Mesenchymal stem cell (in vitro differentiated cells and primary cell): ENCODE results near the gene B3GNT2.

ENCODE experiments used
- DNase-seq: peaks from one replicate; pipeline ENCODE4 v3.0.0-alpha.2; 2013
- H2AFZ ChIP-seq: one replicate; pipeline ENCODE4 v1.6.1; 2013; ENCODE audit warnings: low read depth, mild to moderate bottlenecking, control low read depth, inconsistent platforms, low read length, moderate library complexity
- H2AK5ac ChIP-seq: 2 replicates; pipeline ENCODE4 v1.6.1; 2013; ENCODE audit warnings: low read length, moderate library complexity, mild to moderate bottlenecking, inconsistent platforms; ENCODE audit not compliant: severe bottlenecking
- H2BK120ac ChIP-seq: one replicate; pipeline ENCODE4 v1.6.1; 2013; ENCODE audit warnings: low read depth, mild to moderate bottlenecking, inconsistent platforms, low read length, moderate library complexity
- H2BK12ac ChIP-seq, 2 experiments: one replicate each; pipeline ENCODE4 v1.6.1; 2013; ENCODE audit warnings: inconsistent platforms in 2 of 2, low read length in 2 of 2, mild to moderate bottlenecking in 2 of 2, moderate library complexity in 2 of 2, control low read depth in 1 of 2
- H2BK15ac ChIP-seq: one replicate; pipeline ENCODE4 v1.6.1; 2013; ENCODE audit warnings: mild to moderate bottlenecking, low read depth, inconsistent platforms; ENCODE audit not compliant: poor library complexity, severe bottlenecking
- H2BK5ac ChIP-seq: 2 replicates; pipeline ENCODE4 v1.6.1; 2013; ENCODE audit warnings: low read depth, mild to moderate bottlenecking, low read length, control low read depth, inconsistent platforms; ENCODE audit not compliant: poor library complexity, severe bottlenecking
- H3K14ac ChIP-seq, 2 experiments: one replicate each; pipeline ENCODE4 v1.6.1; 2013; ENCODE audit warnings: inconsistent platforms in 2 of 2, low read length in 2 of 2, control low read depth in 1 of 2, mild to moderate bottlenecking in 1 of 2, moderate library complexity in 1 of 2
- H3K18ac ChIP-seq, 2 experiments: one replicate each; pipeline ENCODE4 v1.6.1; 2013; ENCODE audit warnings: inconsistent platforms in 2 of 2, low read length in 2 of 2, control low read depth in 1 of 2, low read depth in 1 of 2, mild to moderate bottlenecking in 1 of 2
- H3K23ac ChIP-seq, 2 experiments: one replicate each; pipeline ENCODE4 v1.6.1; 2013; ENCODE audit warnings: inconsistent platforms in 2 of 2, low read length in 2 of 2, mild to moderate bottlenecking in 2 of 2, moderate library complexity in 2 of 2, control low read depth in 1 of 2
- H3K27ac ChIP-seq: 2 replicates; pipeline ENCODE4 v1.5.1; 2013; ENCODE audit warnings: mild to moderate bottlenecking, moderate library complexity, low read length, control low read depth, inconsistent platforms; ENCODE audit not compliant: poor library complexity, severe bottlenecking
- H3K27me3 ChIP-seq, 2 experiments: 2 replicates each; pipeline versions ENCODE4 v1.6.1 to v1.7.0; 2013; ENCODE audit warnings: low read length in 2 of 2, mild to moderate bottlenecking in 2 of 2, moderate library complexity in 2 of 2, control low read depth in 1 of 2, inconsistent platforms in 1 of 2; ENCODE audit not compliant: control insufficient read depth in 1 of 2, insufficient read depth in 1 of 2
- H3K36me3 ChIP-seq, 2 experiments: 2 replicates each; pipeline versions ENCODE4 v1.6.1 to v1.7.0; 2013; ENCODE audit warnings: low read length in 2 of 2, control low read depth in 1 of 2, inconsistent platforms in 1 of 2, low read depth in 1 of 2, mild to moderate bottlenecking in 1 of 2; ENCODE audit not compliant: insufficient read depth in 2 of 2, control insufficient read depth in 1 of 2
- H3K4ac ChIP-seq, 2 experiments: one replicate each; pipeline ENCODE4 v1.6.1; 2013; ENCODE audit warnings: inconsistent platforms in 2 of 2, low read length in 2 of 2, mild to moderate bottlenecking in 2 of 2, moderate library complexity in 2 of 2, control low read depth in 1 of 2, low read depth in 1 of 2
- H3K4me1 ChIP-seq: 2 replicates; pipeline ENCODE4 v1.6.1; 2013; ENCODE audit warnings: low read depth, low read length, control low read depth; ENCODE audit not compliant: control insufficient read depth, insufficient read depth
- H3K4me2 ChIP-seq: 2 replicates; pipeline ENCODE4 v1.6.1; 2013; ENCODE audit warnings: low read length, mild to moderate bottlenecking, inconsistent platforms; ENCODE audit not compliant: poor library complexity, severe bottlenecking
- H3K4me3 ChIP-seq, 2 experiments: 2 replicates each; pipeline versions ENCODE4 v1.5.1 to v1.7.0; 2013; ENCODE audit warnings: low read length in 2 of 2, mild to moderate bottlenecking in 2 of 2, control low read depth in 1 of 2, low read depth in 1 of 2; ENCODE audit not compliant: insufficient read depth in 1 of 2
- H3K79me1 ChIP-seq: replicated peaks from 2 replicates; pipeline ENCODE4 v1.6.1; 2013; ENCODE audit warnings: mild to moderate bottlenecking, control low read depth, low read length, inconsistent platforms; ENCODE audit not compliant: poor library complexity, severe bottlenecking
- H3K9ac ChIP-seq: 2 replicates; pipeline ENCODE4 v1.7.0; 2013; ENCODE audit warnings: mild to moderate bottlenecking, low read length, moderate library complexity
- H3K9me3 ChIP-seq: 2 replicates; pipeline ENCODE4 v1.7.0; 2013; ENCODE audit warnings: mild to moderate bottlenecking, low read length; ENCODE audit not compliant: control insufficient read depth
- H4K8ac ChIP-seq: one replicate; pipeline ENCODE4 v1.6.1; 2013; ENCODE audit warnings: inconsistent platforms, mild to moderate bottlenecking, low read length, moderate library complexity
- H4K91ac ChIP-seq: one replicate; pipeline ENCODE4 v1.6.1; 2013; ENCODE audit warnings: mild to moderate bottlenecking, low read length, inconsistent platforms
- WGBS: methylation state at CpG from one replicate; pipeline ENCODE4 v1.1.7; 2013; ENCODE audit warnings: mixed read lengths; 5-methylcytosine and 5-hydroxymethylcytosine counted together

The B3GNT2 gene

DNA sequence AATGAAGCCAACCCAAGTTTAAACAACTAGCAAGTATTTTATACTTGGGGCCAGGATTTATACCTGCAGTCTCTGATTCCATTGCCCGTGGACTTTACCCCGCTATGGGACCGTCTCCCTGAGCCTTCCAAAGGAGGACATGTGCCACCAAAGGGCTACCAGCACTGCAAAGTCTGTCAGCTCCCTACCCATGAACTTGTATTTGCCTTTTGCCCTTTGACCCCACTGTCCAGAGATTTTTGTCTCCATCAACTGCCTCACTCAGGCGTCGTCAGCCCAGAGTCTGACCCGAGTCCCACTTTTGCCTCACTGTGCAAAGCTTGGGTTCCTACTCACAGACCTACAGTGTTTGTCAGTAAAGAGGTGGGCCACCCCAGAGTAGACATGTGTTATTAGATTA, 40.6 kb downstream of the B3GNT2 start:
- Histone ChIP-seq H2AK5ac (no peak overlapping the region), H3K4me2 (no peak overlapping the region), H3K79me1 (peaks cover under 1% of the 10 kb centered on the region), H3K23ac (no peak overlapping the region), H4K8ac (no peak overlapping the region), H3K36me3 (peaks cover 0 to 7% of the 10 kb centered on the region in 2 experiments), H3K14ac (no peak overlapping the region), H2BK120ac (no peak overlapping the region), H3K18ac (no peak overlapping the region), H3K4ac (no peak overlapping the region), H3K27me3 (no peaks in the 10 kb centered on the region), H3K4me3 (no peak overlapping the region), H3K27ac (no peak overlapping the region), H3K4me1 (no peaks in the 10 kb centered on the region), H2AFZ (no peak overlapping the region), H4K91ac (no peak overlapping the region), H2BK15ac (no peak overlapping the region), H2BK12ac (no peak overlapping the region), H3K9ac (no peak overlapping the region), H3K9me3 (no peaks in the 10 kb centered on the region), H2BK5ac (no peak overlapping the region)
- no peak for DNase-seq
- WGBS: 96% methylated on average over 6 of the region's 6 CpGs

GRCh38 chr2:62238236-62238635, 42.3 kb downstream of the B3GNT2 start:
- Histone ChIP-seq H3K4me2 (no peak overlapping the region), H3K79me1 (no peaks in the 10 kb centered on the region), H4K8ac (no peak overlapping the region), H2BK5ac (no peak overlapping the region), H3K36me3 (peaks cover 0 to 3% of the 10 kb centered on the region in 2 experiments), H3K18ac (no peak overlapping the region), H3K4ac (no peak overlapping the region), H3K9me3 (no peaks in the 10 kb centered on the region), H3K4me3 (no peak overlapping the region), H2AFZ (no peak overlapping the region), H3K14ac (no peak overlapping the region), H2BK120ac (no peak overlapping the region), H3K27me3 (no peaks in the 10 kb centered on the region), H3K23ac (no peak overlapping the region), H3K27ac (no peak overlapping the region), H2AK5ac (no peak overlapping the region), H2BK12ac (no peak overlapping the region), H2BK15ac (no peak overlapping the region), H3K4me1 (no peaks in the 10 kb centered on the region), H4K91ac (no peak overlapping the region), H3K9ac (no peak overlapping the region)
- 98% methylated on average over 10 of the region's 10 CpGs for WGBS
- no peak for DNase-seq

GRCh38 chr2:62240546-62240945, 44.6 kb downstream of the B3GNT2 start:
- Histone ChIP-seq H3K4ac (no peak overlapping the region), H3K27me3 (no peaks in the 10 kb centered on the region), H4K8ac (no peak overlapping the region), H3K9me3 (no peaks in the 10 kb centered on the region), H2AK5ac (no peak overlapping the region), H3K4me1 (no peaks in the 10 kb centered on the region), H2BK15ac (no peak overlapping the region), H3K36me3 (no peaks in the 10 kb centered on the region), H3K23ac (no peak overlapping the region), H4K91ac (no peak overlapping the region), H2AFZ (no peak overlapping the region), H3K4me2 (no peak overlapping the region), H3K4me3 (no peak overlapping the region), H3K9ac (no peak overlapping the region), H3K79me1 (no peaks in the 10 kb centered on the region), H3K27ac (no peak overlapping the region), H2BK12ac (no peak overlapping the region), H2BK120ac (no peak overlapping the region), H2BK5ac (no peak overlapping the region), H3K14ac (no peak overlapping the region), H3K18ac (no peak overlapping the region)
- 94% methylated on average over 9 of the region's 9 CpGs for WGBS
- DNase-seq: no peak

DNA sequence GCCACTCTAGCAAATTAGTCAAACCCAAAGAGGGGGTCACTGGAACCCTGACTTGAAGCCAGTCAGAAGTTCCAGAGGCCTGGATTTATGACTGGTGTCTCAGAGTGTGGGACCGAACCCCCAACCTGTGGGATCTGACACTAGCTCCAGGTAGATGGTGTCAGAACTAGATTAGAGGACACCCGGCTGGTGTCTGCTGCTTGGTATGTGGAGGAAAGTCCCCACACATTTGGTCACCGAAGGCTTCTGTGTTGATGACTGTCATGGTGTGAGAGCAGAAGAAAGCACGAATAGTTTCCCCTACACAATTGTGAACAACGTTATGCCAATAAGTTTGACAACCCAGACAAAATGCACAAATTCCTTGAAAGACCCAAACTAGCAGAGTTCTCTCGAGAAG, 48.1 kb downstream of the B3GNT2 start:
- Histone ChIP-seq H3K23ac (no peak overlapping the region), H4K91ac (no peak overlapping the region), H2BK15ac (no peak overlapping the region), H3K4me1 (no peaks in the 10 kb centered on the region), H2BK12ac (no peak overlapping the region), H3K79me1 (no peaks in the 10 kb centered on the region), H3K27me3 (no peaks in the 10 kb centered on the region), H3K14ac (no peak overlapping the region), H2AK5ac (no peak overlapping the region), H3K9ac (no peak overlapping the region), H3K4me2 (no peak overlapping the region), H3K4me3 (no peak overlapping the region), H3K27ac (no peak overlapping the region), H2BK5ac (no peak overlapping the region), H3K36me3 (no peaks in the 10 kb centered on the region), H2AFZ (no peak overlapping the region), H4K8ac (no peak overlapping the region), H2BK120ac (no peak overlapping the region), H3K4ac (no peak overlapping the region), H3K18ac (no peak overlapping the region), H3K9me3 (no peaks in the 10 kb centered on the region)
- DNase-seq: no peak
- WGBS: 93% methylated on average over 3 of the region's 6 CpGs
